ENCODE results near the gene COBL.

The COBL gene

GRCh38 chr7:51027106-51027934 lies 289.3 kb downstream of the COBL start:
- no peak for TF ChIP-seq CTCF (conservative IDR thresholded peaks at IDR 0.05; ENCODE audit: low read depth, low read length)
- H3K4me3 ChIP-seq (ENCODE audit: low read depth, low read length), result no peak overlapping the region
- DNase-seq (ENCODE audit: low read depth), result no peak

DNA sequence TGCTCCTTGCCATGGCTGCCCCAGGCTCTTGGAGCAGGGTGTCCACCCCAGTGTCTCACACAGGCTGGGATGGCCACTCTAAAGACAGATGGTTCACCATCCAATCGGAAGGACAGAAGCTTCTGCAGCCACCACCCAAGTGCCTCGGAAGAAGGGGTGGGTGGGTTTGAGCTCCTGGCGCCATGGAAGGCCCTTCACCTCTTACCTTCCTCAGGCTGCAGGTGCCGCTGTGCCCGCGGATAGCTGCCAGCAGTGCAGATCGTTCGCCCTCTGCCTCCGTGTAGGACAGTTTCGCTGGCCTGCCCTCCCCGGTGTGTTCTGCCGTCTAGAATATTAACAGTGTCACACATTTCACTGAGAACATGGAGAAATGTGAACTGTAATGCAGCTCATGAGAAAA lies 290.3 kb downstream of the COBL start:
- H3K4me3 ChIP-seq (ENCODE audit: low read depth, low read length), result no peak overlapping the region
- DNase-seq (ENCODE audit: low read depth), result no peak

DNA sequence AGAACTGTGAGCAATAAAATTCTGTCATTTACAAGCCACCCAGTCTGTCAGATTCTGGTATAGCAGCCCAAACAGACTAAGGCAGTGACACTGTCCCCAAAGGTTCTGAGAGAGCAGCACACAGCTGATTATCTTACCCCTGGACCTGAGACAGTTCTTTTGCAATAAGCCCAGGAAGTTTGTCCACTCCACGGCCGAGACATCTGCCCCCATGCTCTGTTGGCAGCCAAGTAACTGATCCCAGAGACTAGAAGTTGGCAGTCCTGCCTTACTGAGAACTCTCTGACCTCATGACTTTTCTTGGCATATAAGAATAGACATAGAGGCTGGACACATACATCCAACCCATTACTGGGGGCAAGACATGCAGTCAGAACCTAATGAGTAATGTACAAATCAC lies 290.9 kb downstream of the COBL start:
- no peak for DNase-seq (ENCODE audit: low read depth)
- H3K4me3 ChIP-seq (ENCODE audit: low read depth, low read length), result no peak overlapping the region
- TF ChIP-seq CTCF (conservative IDR thresholded peaks at IDR 0.05; ENCODE audit: low read depth, low read length), result no peak

More for the DNA sequence above, 290.3 kb downstream of the COBL start:
- TF ChIP-seq CTCF (conservative IDR thresholded peaks at IDR 0.05; ENCODE audit: low read depth, low read length), result no peak

DNA sequence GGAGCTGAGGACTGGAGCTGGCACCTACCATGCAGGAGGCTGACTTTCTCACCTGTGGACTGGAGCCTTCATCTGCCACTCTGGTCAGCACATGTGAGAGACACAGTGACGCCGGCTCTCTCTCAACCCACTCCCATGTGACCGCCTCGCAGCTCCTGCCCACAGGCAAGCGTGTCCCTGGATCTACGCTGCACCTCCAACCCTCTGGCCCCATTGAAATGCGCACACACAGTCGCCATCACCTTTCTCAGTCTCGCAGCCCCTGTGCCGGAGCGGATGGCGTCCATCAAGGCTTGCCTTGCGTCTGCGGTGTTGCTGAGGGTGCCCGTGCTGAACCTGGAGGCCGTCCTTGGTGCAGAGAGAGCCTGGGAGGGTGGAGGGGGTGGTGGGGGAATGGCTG lies 291.7 kb downstream of the COBL start:
- DNase-seq (ENCODE audit: low read depth), result no peak
- H3K4me3 ChIP-seq (ENCODE audit: low read depth, low read length), result no peak overlapping the region

DNA sequence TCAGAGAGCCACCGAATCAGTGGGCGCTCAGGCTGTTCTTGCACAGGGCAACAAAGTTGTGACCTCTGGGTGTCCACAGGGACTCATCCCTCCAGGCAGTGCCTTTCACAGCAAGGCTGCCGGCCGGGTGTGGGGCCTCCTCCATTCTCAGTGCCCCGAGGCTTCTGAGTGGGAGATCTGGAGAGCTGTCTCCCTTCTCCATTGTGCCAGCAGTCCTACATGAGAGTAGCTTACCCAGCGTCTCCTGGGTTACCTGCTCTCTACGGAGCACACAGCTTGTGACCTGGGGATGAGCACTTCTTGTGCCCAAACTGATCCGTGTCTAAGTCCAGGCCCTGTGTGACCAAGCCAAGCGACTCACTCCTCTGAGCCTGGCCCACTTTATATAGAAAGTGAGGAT lies 293.1 kb downstream of the COBL start:
- DNase-seq (ENCODE audit: low read depth), result no peak
- TF ChIP-seq CTCF (conservative IDR thresholded peaks at IDR 0.05; ENCODE audit: low read depth, low read length), result no peak
- no peak overlapping the region for H3K4me3 ChIP-seq (ENCODE audit: low read depth, low read length)

More for the DNA sequence above, 291.7 kb downstream of the COBL start:
- no peak for TF ChIP-seq CTCF (conservative IDR thresholded peaks at IDR 0.05; ENCODE audit: low read depth, low read length)

GRCh38 chr7:51022821-51023220 lies 293.8 kb downstream of the COBL start:
- TF ChIP-seq CTCF (conservative IDR thresholded peaks at IDR 0.05; ENCODE audit: low read depth, low read length), result no peak
- no peak overlapping the region for H3K4me3 ChIP-seq (ENCODE audit: low read depth, low read length)
- no peak for DNase-seq (ENCODE audit: low read depth)

Measured in choroid plexus epithelial cell (primary cell).